ENCODE measurements around the gene TERT. TPM values are rescaled to one million over a fixed set of nuclear protein-coding genes. Genes with fewer than 3 reads are reported as not detected.

Gene TERT
- total and polyA plus RNA-seq, 2 of the 4 experiments (the other 2 are of a cell fraction), result not detected

DNA sequence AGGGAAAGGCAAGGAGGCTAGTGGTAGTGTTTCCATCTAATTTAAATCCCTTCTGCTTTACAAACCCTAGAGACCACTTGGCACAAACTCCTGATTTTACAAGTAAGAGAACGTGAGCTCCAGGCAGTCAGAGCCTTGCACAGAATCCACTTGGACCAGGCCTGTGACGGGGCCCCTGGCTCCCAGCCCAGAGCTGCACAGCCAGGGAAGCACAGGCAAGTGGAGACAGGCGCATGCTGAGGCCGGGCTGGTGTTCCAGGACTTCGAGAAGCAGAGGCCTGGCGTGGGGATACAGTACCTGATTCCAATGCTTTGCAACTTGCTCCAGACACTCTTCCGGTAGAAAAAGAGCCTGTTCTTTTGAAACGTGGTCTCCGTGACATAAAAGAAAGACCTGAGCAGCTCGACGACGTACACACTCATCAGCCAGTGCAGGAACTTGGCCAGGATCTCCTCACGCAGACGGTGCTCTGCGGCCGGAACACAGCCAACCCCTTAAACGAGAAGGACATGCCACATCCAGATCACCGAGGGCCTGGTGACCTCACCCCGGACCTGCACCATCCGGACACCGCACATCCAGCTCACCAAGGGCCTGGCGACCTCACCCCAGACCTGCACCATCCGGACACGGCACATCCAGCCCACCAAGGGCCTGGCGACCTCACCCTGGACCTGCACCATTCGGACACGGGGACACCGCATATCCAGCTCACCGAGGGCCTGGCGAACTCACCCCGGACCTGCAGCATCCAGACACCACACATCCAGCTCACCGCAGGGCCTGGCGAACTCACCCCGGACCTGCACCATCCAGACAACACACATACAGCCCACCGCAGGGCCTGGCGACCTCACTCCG lies 12.5 kb downstream of the TERT start (continued):
- TF ChIP-seq MXI1 (IDR thresholded peaks at IDR 0.05; ENCODE audit: borderline replicate concordance, low read depth, low read length), result no peak

DNA sequence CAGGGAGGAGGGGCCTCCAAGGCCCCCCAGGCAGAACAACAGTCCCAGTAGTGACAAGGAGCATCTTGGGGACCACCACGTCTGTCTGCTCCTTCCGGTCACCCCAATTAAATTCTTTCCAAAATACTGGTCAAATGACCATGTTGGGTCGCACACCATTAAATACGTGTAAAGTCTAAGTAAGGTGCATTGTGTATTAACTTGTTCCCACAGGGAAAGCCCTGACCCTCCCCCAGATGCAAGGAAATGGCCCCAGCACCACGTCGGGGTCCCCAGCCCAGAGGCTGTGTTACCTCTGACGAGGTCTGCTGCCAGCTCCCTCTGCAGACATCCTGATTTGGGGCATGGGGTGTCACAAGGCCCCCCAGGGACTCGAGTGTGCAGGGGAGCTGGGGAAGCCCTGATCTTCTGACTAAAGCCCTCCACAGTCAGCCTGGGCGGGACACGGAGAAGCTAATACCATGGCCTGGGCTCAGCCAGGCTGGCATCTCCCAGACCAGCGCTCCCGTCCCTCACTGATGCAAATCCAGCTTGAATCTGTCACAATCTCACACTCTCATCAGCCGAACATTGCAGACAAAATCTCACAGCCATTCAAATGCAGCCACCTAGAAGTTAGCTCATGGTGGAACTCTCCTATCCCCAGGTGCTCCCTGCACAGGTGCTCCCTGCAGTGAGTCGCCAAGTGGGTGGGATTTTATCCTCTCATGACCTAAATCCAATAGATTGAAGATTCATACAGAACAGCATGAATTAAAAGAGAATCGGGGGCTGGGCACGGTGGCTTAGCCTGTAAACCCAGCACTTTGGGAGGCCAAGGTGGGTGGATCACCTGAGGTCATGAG lies 13.6 kb downstream of the TERT start:
- ChIA-PET CTCF (no interaction called here), POLR2A (ENCODE audit: unreplicated experiment) (no interaction called here)
- in situ Hi-C loops (cut with MboI; ENCODE audit: low sequenced_read_pairs) (no loop called here), dilution Hi-C loops (cut with HindIII; ENCODE audit: low sequenced_read_pairs, unreplicated experiment) (no loop called here), intact Hi-C loops (cut with micrococcal nuclease) (no loop called here)
- Histone ChIP-seq H4K20me1 (ENCODE audit: insufficient read depth, low read length) (no peaks in the 10 kb centered on the region), H2AK5ac (ENCODE audit: low read depth, low read length) (no peak overlapping the region), H3K56ac (ENCODE audit: extremely low read depth, insufficient read depth, low read length) (no peak overlapping the region), H2AK9ac (replicated peaks; ENCODE audit: low read depth, low read length, poor library complexity) (no peak overlapping the region), H3K9me1 (ENCODE audit: insufficient read depth, low read length) (no peaks in the 10 kb centered on the region), H2BK20ac (ENCODE audit: low read depth, low read length) (no peak overlapping the region), H3K4me3 (ENCODE audit: insufficient read depth, low read depth, low read length) (no peak overlapping the region), H3K18ac (ENCODE audit: low read depth, low read length) (no peak overlapping the region), H3K23ac (ENCODE audit: low read depth, low read length) (no peak overlapping the region), H3K4me1 (ENCODE audit: control insufficient read depth, insufficient read depth, low read length) (no peaks in the 10 kb centered on the region), H2BK5ac (ENCODE audit: low read depth, low read length, poor library complexity, severe bottlenecking) (no peak overlapping the region), H3K9me3 (ENCODE audit: control insufficient read depth, insufficient read depth, low read length) (peaks cover 21% of the 10 kb centered on the region), H3K4ac (ENCODE audit: low read depth, low read length) (no peak overlapping the region), H2AFZ (replicated peaks; ENCODE audit: low read length, poor library complexity) (no peak overlapping the region), H4K91ac (ENCODE audit: insufficient read depth, low read depth, low read length) (no peak overlapping the region), H3K79me1 (ENCODE audit: low read depth in 1 of 2, low read length in 2 of 2) (no peaks in the 10 kb centered on the region), H2BK15ac (ENCODE audit: low read depth, low read length) (no peak overlapping the region), H3K14ac (replicated peaks; ENCODE audit: low read depth, low read length) (no peak overlapping the region), H4K8ac (ENCODE audit: low read depth in 2 of 2, low read length in 2 of 2) (no peak overlapping the region), H3K27ac (ENCODE audit: insufficient read depth, low read length) (no peak overlapping the region), H3K4me2 (ENCODE audit: low read depth, low read length) (no peak overlapping the region), H2BK120ac (ENCODE audit: low read depth, low read length) (no peak overlapping the region), H3K9ac (ENCODE audit: low read depth, low read length) (no peak overlapping the region), H4K5ac (ENCODE audit: low read depth, low read length) (no peak overlapping the region), H3K36me3 (ENCODE audit: control insufficient read depth, insufficient read depth, low read length) (no peaks in the 10 kb centered on the region), H3K27me3 (ENCODE audit: control insufficient read depth, insufficient read depth, low read length) (no peaks in the 10 kb centered on the region)
- no TSS peak for BruUV-seq (replicated peaks)
- 79% methylated on average over 4 of the region's 16 CpGs; no CpG with 5 or more reads in 1 of the 2 experiments for WGBS, 2 experiments (ENCODE audit: extremely low coverage in 2 of 2, insufficient read length in 1 of 2)
- TF ChIP-seq BHLHE40 (IDR thresholded peaks at IDR 0.05; ENCODE audit: low read depth, low read length) (no peak), POLR2A (IDR thresholded peaks at IDR 0.05; ENCODE audit: low read depth, low read length) (no peak), RAD21 (IDR thresholded peaks at IDR 0.05; ENCODE audit: low read length) (no peak), FOS (IDR thresholded peaks at IDR 0.05; ENCODE audit: low read depth, low read length) (no peak), NFE2L2 (IDR thresholded peaks at IDR 0.05; ENCODE audit: low read depth, low read length) (no peak), RCOR1 (IDR thresholded peaks at IDR 0.05; ENCODE audit: insufficient replicate concordance, low read length) (no peak)
- TF ChIP-seq, protein P1, sequence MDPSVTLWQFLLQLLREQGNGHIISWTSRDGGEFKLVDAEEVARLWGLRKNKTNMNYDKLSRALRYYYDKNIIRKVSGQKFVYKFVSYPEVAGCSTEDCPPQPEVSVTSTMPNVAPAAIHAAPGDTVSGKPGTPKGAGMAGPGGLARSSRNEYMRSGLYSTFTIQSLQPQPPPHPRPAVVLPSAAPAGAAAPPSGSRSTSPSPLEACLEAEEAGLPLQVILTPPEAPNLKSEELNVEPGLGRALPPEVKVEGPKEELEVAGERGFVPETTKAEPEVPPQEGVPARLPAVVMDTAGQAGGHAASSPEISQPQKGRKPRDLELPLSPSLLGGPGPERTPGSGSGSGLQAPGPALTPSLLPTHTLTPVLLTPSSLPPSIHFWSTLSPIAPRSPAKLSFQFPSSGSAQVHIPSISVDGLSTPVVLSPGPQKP (IDR thresholded peaks at IDR 0.05; ENCODE audit: borderline replicate concordance, low read depth, low read length), result no peak
- TF ChIP-seq, protein P2, sequence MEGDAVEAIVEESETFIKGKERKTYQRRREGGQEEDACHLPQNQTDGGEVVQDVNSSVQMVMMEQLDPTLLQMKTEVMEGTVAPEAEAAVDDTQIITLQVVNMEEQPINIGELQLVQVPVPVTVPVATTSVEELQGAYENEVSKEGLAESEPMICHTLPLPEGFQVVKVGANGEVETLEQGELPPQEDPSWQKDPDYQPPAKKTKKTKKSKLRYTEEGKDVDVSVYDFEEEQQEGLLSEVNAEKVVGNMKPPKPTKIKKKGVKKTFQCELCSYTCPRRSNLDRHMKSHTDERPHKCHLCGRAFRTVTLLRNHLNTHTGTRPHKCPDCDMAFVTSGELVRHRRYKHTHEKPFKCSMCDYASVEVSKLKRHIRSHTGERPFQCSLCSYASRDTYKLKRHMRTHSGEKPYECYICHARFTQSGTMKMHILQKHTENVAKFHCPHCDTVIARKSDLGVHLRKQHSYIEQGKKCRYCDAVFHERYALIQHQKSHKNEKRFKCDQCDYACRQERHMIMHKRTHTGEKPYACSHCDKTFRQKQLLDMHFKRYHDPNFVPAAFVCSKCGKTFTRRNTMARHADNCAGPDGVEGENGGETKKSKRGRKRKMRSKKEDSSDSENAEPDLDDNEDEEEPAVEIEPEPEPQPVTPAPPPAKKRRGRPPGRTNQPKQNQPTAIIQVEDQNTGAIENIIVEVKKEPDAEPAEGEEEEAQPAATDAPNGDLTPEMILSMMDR (conservative IDR thresholded peaks at IDR 0.05; ENCODE audit: low read depth, low read length), result no peak
- ATAC-seq (ENCODE audit: low read depth), result no peak
- DNase-seq, result no peak
